Testis (tissue), 3 donors: Measurements from ENCODE around the gene CGB8. TPM values are rescaled to one million over a fixed set of nuclear protein-coding genes. Genes with fewer than 3 reads are reported as not detected.

Experiments used
- DNase-seq: peaks from one replicate; pipeline ENCODE4 v3.0.0-alpha.2; 2019
- H3K27ac ChIP-seq, 2 donors: fragments of 200-600 bp; sonication (generic); one replicate each; pipeline ENCODE4 v1.5.1; 2019
- H3K27me3 ChIP-seq: fragments of 200-600 bp; sonication (generic); one replicate; pipeline ENCODE4 v1.5.1; 2019
- H3K36me3 ChIP-seq: fragments of 200-600 bp; sonication (generic); one replicate; pipeline ENCODE4 v1.5.1; 2017; ENCODE audit warnings: low read depth; ENCODE audit errors: missing control alignments
- H3K4me1 ChIP-seq: fragments of 200-600 bp; sonication (generic); one replicate; pipeline ENCODE4 v1.5.1; 2019
- H3K4me3 ChIP-seq, 2 donors: fragments of 200-600 bp; sonication (generic); one replicate each; pipeline ENCODE4 v1.5.1; 2017 to 2019
- H3K9me3 ChIP-seq: fragments of 200-600 bp; sonication (generic); one replicate; pipeline ENCODE4 v1.5.1; 2017
- CTCF ChIP-seq, 3 experiments: fragments of 450-650 bp in 2 of 3; fragments of 200-600 bp in 1 of 3; sonication (generic) in 1 of 3; IDR thresholded peaks; one replicate each; pipeline ENCODE4 v1.5.1; 2016 to 2019; ENCODE audit warnings: antibody characterized with exemption in 3 of 3, mild to moderate bottlenecking in 2 of 3, moderate library complexity in 1 of 3
- POLR2A ChIP-seq: fragments of 450-650 bp; IDR thresholded peaks from one replicate; pipeline ENCODE4 v1.6.1; 2017; ENCODE audit warnings: antibody characterized with exemption, mild to moderate bottlenecking, moderate library complexity
- WGBS, 2 donors: methylation state at CpG; one replicate each; pipeline ENCODE4 v1.1.5; 2018; 5-methylcytosine and 5-hydroxymethylcytosine counted together
- intact Hi-C: fragments of 100-400 bp; cut with DNase I; formaldehyde crosslinking; loops from one replicate; pipeline ENCODE4 v1.15.1; 2023; ENCODE audit warnings: low total_unique reads
- polyA plus RNA-seq: library from polyadenylated mRNA; stranded (reverse); fragments of 350-450 nt; fragmentation: Illumina TruSeq; extraction: RNeasy Lipid Tissue Mini Kit (QIAGEN cat#74804); gene quantifications from one replicate; pipeline ENCODE4 v1.2.3, GENCODE V29; 2014; ENCODE audit warnings: low read depth, low replicate concordance; ENCODE audit not compliant: insufficient read depth
- total RNA-seq, 2 donors: library from RNA; depleted of rRNA; stranded (reverse); fragments of >200 nt; gene quantifications; one replicate each; pipeline ENCODE4 v1.2.3, GENCODE V29; 2016

CGB8 gene
- total and polyA plus RNA-seq, 3 donors from 2014 or later: 0.43 TPM; not detected in 2

DNA sequence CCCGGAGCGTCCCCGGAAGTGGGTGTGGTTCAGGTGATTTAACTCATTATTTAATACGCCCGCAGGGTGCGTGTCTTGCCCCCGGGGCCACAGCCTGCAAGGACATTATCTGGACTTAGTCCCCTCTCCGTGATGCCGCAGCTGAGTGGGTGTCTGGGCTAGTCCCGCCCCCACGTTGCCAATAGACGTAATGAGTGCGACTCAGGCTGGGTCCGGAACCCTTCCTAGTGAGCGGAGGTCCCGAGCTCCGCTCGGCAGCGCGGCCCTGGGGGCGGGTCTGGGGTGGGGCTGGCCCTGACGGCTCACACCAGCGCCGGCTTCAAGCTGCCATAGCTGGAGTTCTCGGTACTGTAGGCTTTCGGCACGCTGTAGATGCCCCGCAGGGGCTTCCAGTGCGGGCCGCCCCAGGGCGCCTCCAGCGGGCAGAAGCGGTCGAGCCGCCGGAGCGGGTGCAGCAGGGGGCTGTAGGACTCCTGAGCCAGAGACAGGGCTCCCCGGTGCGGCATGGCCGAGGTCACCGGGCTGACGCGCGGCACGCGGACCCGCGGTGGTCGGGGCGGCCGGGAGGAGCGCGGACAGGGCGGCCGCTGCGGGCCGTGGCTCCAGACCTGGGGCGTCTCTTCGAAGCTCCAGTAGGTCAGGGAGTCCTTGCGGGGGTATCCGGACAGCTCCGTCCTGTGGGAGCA lies 31.1 kb downstream of the CGB8 start:
- no peaks in the 10 kb centered on the region for H3K27me3 ChIP-seq
- peaks cover 16% of the 10 kb centered on the region for H3K4me1 ChIP-seq
- no peaks in the 10 kb centered on the region for H3K36me3 ChIP-seq
- DNase-seq: peak; percentile 30
- H3K4me3 ChIP-seq: peak overlapping the region; percentile 31 to 59
- 2 to 3% methylated on average over 8 to 62 of the region's 62 CpGs for WGBS, 2 donors
- no peaks in the 10 kb centered on the region for H3K9me3 ChIP-seq
- intact Hi-C loops: no loop called here
- H3K27ac ChIP-seq: no peak overlapping the region
- TF ChIP-seq CTCF (IDR thresholded peaks at IDR 0.05) (peak; percentile 5 to 32 (median 8)), POLR2A (no peak)

DNA sequence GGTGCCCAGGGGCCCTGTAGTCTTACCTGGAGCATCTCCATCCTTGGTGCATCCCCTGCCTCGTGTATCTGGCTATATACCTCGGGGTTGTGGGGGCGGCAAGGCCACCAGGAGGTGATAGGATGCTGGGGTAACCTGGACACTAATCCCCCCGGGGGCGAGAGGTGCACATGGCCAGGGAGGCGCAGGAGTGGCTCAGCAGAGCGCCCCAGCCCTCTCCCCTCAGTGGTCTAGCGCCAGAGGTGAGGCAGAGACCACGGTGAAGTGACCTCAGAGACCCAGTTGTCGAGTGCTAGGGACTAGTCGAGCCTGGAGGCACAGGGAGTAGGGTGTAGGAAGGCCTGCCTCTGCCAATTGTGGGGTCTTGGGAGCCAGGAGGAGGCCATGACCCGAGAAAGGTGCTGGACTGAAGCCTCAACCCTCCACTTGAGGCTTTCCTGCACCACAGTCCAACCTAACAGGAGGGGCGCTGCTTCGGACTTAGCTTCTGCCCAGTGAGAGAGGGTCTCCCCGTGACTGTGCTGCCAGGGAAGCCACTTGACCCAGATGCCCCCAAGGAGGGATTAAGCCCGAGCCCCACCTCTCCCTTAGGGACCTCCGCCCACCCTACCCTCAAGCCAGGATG lies 31.8 kb downstream of the CGB8 start, which contains the start of gene LHB:
Gene LHB, minus strand, starts transcription at position 51 of the 625 bp plus-strand sequence. Its CDS starts 10 bp downstream, at position 41.
- H3K27me3 ChIP-seq: no peaks in the 10 kb centered on the region
- intact Hi-C loops: no loop called here
- TF ChIP-seq POLR2A: no peak
- TF ChIP-seq CTCF (IDR thresholded peaks at IDR 0.05): no peak
- WGBS, 2 donors: 63 to 65% methylated on average over 15 to 17 of the region's 17 CpGs
- H3K27ac ChIP-seq: no peak within 1 kb of the TSS
- no peaks in the 10 kb centered on the region for H3K36me3 ChIP-seq
- peaks cover 16% of the 10 kb centered on the region for H3K4me1 ChIP-seq
- no peaks in the 10 kb centered on the region for H3K9me3 ChIP-seq
- H3K4me3 ChIP-seq: peak within 1 kb of the TSS; percentile 31 to 59
- DNase-seq: no peak

DNA sequence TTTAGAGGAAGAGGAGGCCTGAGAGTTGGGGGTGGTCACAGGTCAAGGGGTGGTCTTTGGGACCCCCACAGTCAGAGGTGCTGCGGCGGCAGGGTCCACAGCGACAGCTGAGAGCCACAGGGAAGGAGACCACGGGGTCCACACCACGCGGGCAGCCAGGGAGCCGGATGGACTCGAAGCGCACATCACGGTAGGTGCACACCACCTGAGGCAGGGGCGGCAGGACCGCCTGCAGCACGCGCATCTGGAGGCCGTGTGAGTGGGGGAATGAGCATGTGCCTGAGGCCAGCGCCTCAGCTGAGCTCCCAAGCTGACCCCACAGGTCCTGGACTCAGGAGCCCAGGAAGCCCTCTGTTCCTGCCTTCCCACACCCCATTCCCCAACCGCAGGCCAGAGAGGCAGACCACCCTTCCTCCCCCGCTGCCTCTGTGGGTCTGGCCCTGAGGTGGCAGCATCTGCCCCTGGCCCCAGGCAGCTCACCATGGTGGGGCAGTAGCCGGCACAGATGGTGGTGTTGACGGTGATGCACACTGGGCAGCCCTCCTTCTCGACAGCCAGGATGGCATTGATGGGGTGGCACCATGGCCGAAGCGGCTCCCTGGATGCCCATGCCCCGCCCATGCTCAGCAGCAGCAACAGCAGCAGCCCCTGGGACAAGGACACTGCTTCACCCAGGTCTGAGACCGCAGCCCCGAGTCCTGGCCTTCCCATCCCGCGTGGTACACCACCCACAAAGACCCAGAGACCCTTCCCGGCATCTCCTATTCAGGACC lies 32.7 kb downstream of the CGB8 start:
- Histone ChIP-seq H3K27ac (no peak overlapping the region), H3K4me3 (no peak overlapping the region), H3K9me3 (no peaks in the 10 kb centered on the region), H3K4me1 (peaks cover 16% of the 10 kb centered on the region), H3K36me3 (no peaks in the 10 kb centered on the region), H3K27me3 (no peaks in the 10 kb centered on the region)
- DNase-seq: no peak
- TF ChIP-seq CTCF (IDR thresholded peaks at IDR 0.05) (no peak), POLR2A (no peak)
- WGBS, 2 donors: 90 to 93% methylated on average over 9 to 29 of the region's 29 CpGs
- intact Hi-C loops: no loop called here

DNA sequence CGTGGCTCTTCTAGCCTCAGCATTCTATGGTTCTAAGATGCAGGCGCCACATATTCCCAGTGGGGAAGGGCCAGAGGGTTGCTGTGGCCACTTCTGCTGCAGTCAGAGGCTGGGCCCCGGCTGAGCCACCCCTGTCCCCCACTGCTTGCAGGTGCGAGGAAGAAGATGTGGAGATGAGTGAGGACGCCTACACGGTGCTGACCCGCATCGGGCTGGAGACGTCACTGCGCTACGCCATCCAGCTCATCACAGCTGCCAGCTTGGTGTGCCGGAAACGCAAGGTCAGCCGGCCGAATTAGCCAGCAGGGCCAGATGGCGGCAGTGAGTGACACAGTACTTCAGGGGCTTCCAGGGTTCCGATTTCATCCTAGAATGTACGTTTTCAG lies 34.0 kb downstream of the CGB8 start:
- Histone ChIP-seq H3K27ac (no peak overlapping the region), H3K36me3 (no peaks in the 10 kb centered on the region), H3K4me1 (peaks cover 16% of the 10 kb centered on the region), H3K27me3 (no peaks in the 10 kb centered on the region), H3K9me3 (no peaks in the 10 kb centered on the region), H3K4me3 (no peak overlapping the region)
- WGBS, 2 donors: 96% methylated on average over 18 of the region's 18 CpGs; no CpG with 5 or more reads in 1 of the 2 donors
- TF ChIP-seq POLR2A: no peak
- no peak for TF ChIP-seq CTCF (IDR thresholded peaks at IDR 0.05)
- intact Hi-C loops: no loop called here
- DNase-seq: no peak
